HG03139 (cell line): ENCODE measurements around the gene BOLL.
"Not testable (repeated sequence)": the region's sequence is repeated elsewhere in the genome, so short reads cannot be mapped to it uniquely, and the experiment has no call there.

ENCODE experiments used
- ATAC-seq: cut with Tn5 transposase; IDR thresholded peaks from one replicate; pipeline ENCODE4 v1.9.1; 2021; ENCODE audit not compliant: unreplicated experiment

Gene BOLL

GRCh38 chr2:197707316-197708213 lies 77.6 kb downstream of the BOLL start:
- no peak for ATAC-seq

GRCh38 chr2:197706839-197707207 lies 78.3 kb downstream of the BOLL start:
- no peak for ATAC-seq

- peak; percentile 23 for ATAC-seq
Observed at GRCh38 chr2:197705912-197706838, 78.9 kb downstream of the BOLL start.

- peak; percentile 86 for ATAC-seq
Observed at GRCh38 chr2:197705121-197705911, 79.8 kb downstream of the BOLL start, which contains the start of gene MARS2. TSS of gene MARS2 (plus strand) at chr2:197705369. CDS start at chr2:197705406, 37 bp downstream.

- peak; percentile 26 for ATAC-seq
Observed at GRCh38 chr2:197704434-197705120, 80.5 kb downstream of the BOLL start.

GRCh38 chr2:197700960-197701359 lies 84.2 kb downstream of the BOLL start:
- no peak for ATAC-seq

- ATAC-seq: not testable (repeated sequence)
Observed at GRCh38 chr2:197699724-197700123, 85.4 kb downstream of the BOLL start.

- not testable (repeated sequence) for ATAC-seq
Observed at GRCh38 chr2:197696571-197696970, 88.5 kb downstream of the BOLL start.

GRCh38 chr2:197695971-197696370 lies 89.1 kb downstream of the BOLL start:
- ATAC-seq: not testable (repeated sequence)

GRCh38 chr2:197695206-197695605 lies 89.9 kb downstream of the BOLL start:
- ATAC-seq: not testable (repeated sequence)

- no peak for ATAC-seq
Observed at GRCh38 chr2:197677483-197677882, 107.6 kb downstream of the BOLL start.

- ATAC-seq: no peak
Observed at GRCh38 chr2:197677056-197677455, 108.1 kb downstream of the BOLL start.
